CD4-positive, alpha-beta memory T cell (primary cell): ENCODE measurements around the gene BCAN. TPM values are rescaled to one million over a fixed set of nuclear protein-coding genes. Genes with fewer than 3 reads are reported as not detected.

Source experiments
- CTCF ChIA-PET: fragments of 350-600 bp; sonication (Branson Sonifier 250); formaldehyde crosslinking; loops from one replicate; lab custom pipeline; 2021; ENCODE audit warnings: inconsistent platforms; ENCODE audit not compliant: partially characterized antibody; lab: Charles Lee
- POLR2A ChIA-PET: fragments of 350-600 bp; sonication (Branson Sonifier 250); formaldehyde crosslinking; loops from one replicate; lab custom pipeline; 2021; ENCODE audit not compliant: partially characterized antibody; lab: Charles Lee
- DNase-seq, 5 donors: peaks; one replicate each; pipeline versions ENCODE4 v3.0.0 to v3.0.0-alpha.2; 2020 to 2022; ENCODE audit warnings: mixed read lengths in 1 of 5
- H3K27ac ChIP-seq: one replicate; pipeline ENCODE4 v1.7.0; 2013; ENCODE audit warnings: low read depth, low read length
- H3K27me3 ChIP-seq: 2 replicates; pipeline ENCODE4 v1.7.0; 2013; ENCODE audit warnings: mild to moderate bottlenecking, low read length, moderate library complexity; ENCODE audit not compliant: insufficient read depth
- H3K36me3 ChIP-seq: 2 replicates; pipeline ENCODE4 v1.7.0; 2013; ENCODE audit warnings: mild to moderate bottlenecking, low read length, moderate library complexity; ENCODE audit not compliant: insufficient read depth
- H3K4me1 ChIP-seq: 2 replicates; pipeline ENCODE4 v1.7.0; 2013; ENCODE audit warnings: mild to moderate bottlenecking, low read length, moderate library complexity; ENCODE audit not compliant: insufficient read depth
- H3K4me3 ChIP-seq, 2 donors: one replicate each; pipeline ENCODE4 v1.7.0; 2013; ENCODE audit warnings: low read length in 2 of 2, mild to moderate bottlenecking in 1 of 2
- H3K9me3 ChIP-seq, 2 donors: one replicate each; pipeline ENCODE4 v1.7.0; 2013; ENCODE audit warnings: low read length in 2 of 2, control low read depth in 1 of 2; ENCODE audit not compliant: control insufficient read depth in 1 of 2
- H3K27ac Mint-ChIP-seq, 7 donors: one replicate each; pipeline ENCODE4 v1.8.0; 2020 to 2021; ENCODE audit warnings: mixed read lengths in 7 of 7, mild to moderate bottlenecking in 6 of 7, inconsistent platforms in 3 of 7, moderate library complexity in 3 of 7
- H3K27me3 Mint-ChIP-seq, 2 donors: one replicate each; pipeline ENCODE4 v1.8.0; 2020 to 2021; ENCODE audit warnings: mixed read lengths in 2 of 2
- H3K36me3 Mint-ChIP-seq, 2 donors: one replicate each; pipeline ENCODE4 v1.8.0; 2020 to 2021; ENCODE audit warnings: mixed read lengths in 2 of 2, inconsistent platforms in 1 of 2, mild to moderate bottlenecking in 1 of 2
- H3K4me1 Mint-ChIP-seq, 4 donors: one replicate each; pipeline ENCODE4 v1.8.0; 2020 to 2021; ENCODE audit warnings: mixed read lengths in 4 of 4, mild to moderate bottlenecking in 1 of 4
- H3K4me3 Mint-ChIP-seq, 8 donors: one replicate each; pipeline ENCODE4 v1.8.0; 2020 to 2021; ENCODE audit warnings: mixed read lengths in 8 of 8, mild to moderate bottlenecking in 7 of 8, moderate library complexity in 6 of 8, inconsistent platforms in 3 of 8
- H3K9me3 Mint-ChIP-seq, 8 donors: one replicate each; pipeline ENCODE4 v1.8.0; 2020 to 2021; ENCODE audit warnings: mixed read lengths in 8 of 8, mild to moderate bottlenecking in 5 of 8, inconsistent platforms in 3 of 8, moderate library complexity in 1 of 8
- intact Hi-C: fragments of 100-400 bp; cut with micrococcal nuclease; formaldehyde crosslinking; loops from one replicate; pipeline ENCODE4 v1.15.1; 2023
- polyA plus RNA-seq, 2 donors: library from polyadenylated mRNA; unstranded; fragments of 300-500 nt; fragmentation: Illumina TruSeq; gene quantifications; one replicate each; pipeline ENCODE4 v1.2.3, GENCODE V29; 2021
- total RNA-seq, 2 experiments: library from RNA; stranded (reverse); gene quantifications; one replicate each; pipeline ENCODE4 v1.2.3, GENCODE V29; 2021

The BCAN gene
- total and polyA plus RNA-seq, 4 experiments from 2014 or later = not detected

DNA sequence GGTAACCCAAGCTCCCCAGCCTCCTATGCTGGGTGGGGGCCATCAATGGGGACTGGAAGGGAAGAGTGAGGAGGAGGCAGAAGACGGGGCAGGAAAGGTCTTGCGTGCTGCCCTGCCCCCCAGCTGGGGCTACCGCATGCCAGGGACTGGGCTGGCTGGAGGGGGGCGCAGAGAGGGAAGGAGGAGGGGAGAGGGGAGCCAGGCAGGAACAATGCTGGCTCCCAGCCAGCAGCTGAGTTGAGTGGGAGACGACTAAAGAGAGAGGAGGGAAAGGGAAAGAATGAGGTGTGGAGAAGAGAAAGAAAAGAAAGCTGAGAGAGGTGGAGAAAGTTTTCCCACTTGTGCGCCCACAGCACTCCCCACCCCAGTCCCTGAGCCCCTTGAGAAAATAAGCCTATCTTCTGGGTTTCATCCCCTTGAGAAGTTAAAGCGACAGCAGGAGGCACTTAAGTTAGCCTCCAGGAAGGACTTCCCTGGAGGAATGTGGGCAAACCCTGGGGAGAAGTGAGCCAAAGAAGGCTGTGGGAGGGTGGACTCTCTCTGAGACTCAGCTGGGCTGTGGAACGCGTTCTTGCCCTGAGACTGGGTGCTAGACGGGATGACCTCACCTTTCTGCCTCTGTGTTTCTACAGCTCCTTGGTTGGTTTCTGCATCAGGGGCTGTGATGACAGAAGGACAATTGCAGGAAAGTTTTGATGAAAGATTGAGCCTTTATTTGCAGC lies 48.2 kb downstream of the BCAN start:
- Mint-ChIP-seq H3K27me3 (peaks cover 30 to 38% of the 10 kb centered on the region in 2 donors), H3K9me3 (no peaks in the 10 kb centered on the region), H3K4me1 (peaks cover 6 to 19% (median 13%) of the 10 kb centered on the region in 4 donors), H3K4me3 (no peak overlapping the region), H3K36me3 (no peaks in the 10 kb centered on the region), H3K27ac (peak overlapping the region in 2 of 7 donors; percentile 29 to 33)
- no peaks in the 10 kb centered on the region for H3K36me3 ChIP-seq
- intact Hi-C loops = loop anchor here (1.0 kb wide), 5 partner anchors 16 to 238 kb away; partner anchors contain the start of gene NTRK1
- POLR2A ChIA-PET = interaction anchor here (1.0 to 3.4 kb wide), 7 partner anchors 16 to 171 kb away, joined by 3 to 60 read pairs (median 5); partner anchors contain the start of genes CRABP2, ISG20L2, METTL25B and MRPL24
- H3K4me1 ChIP-seq = peaks cover 21% of the 10 kb centered on the region
- no peaks in the 10 kb centered on the region for H3K9me3 ChIP-seq
- DNase-seq = no peak
- no peak overlapping the region for H3K27ac ChIP-seq
- no peak overlapping the region for H3K4me3 ChIP-seq
- CTCF ChIA-PET = interaction anchor here (0.6 to 11.7 kb wide), 35 partner anchors 8 to 304 kb away, joined by 3 to 314 read pairs (median 6); partner anchors contain the start of genes BCAN, CRABP2, HDGF and INSRR
- H3K27me3 ChIP-seq = peaks cover 29% of the 10 kb centered on the region

DNA sequence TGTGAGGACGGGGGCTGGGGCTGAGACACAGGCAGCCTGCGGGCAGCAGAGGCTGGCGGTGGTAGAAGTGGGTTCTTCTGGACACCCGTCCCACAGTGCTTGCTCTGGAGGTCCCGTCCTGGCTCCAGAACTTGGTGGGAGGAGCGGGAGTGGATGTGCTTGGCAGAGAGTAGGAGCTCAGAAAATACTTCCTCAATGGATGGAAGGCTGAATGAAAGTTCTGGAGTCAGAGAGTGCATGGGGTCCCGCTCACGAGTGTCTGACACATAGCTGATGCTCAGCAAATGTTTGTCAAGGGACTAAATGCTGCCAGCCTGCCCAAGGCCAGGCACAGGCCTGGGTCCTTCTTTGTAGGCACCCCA lies 48.7 kb downstream of the BCAN start:
- intact Hi-C loops = no loop called here
- H3K4me3 ChIP-seq = no peak overlapping the region
- peaks cover 28 to 38% of the 10 kb centered on the region in 2 donors for H3K27me3 Mint-ChIP-seq
- H3K4me1 ChIP-seq = peaks cover 21% of the 10 kb centered on the region
- CTCF ChIA-PET = interaction anchor here (1.0 to 11.7 kb wide), 19 partner anchors 8 to 279 kb away, joined by 3 to 314 read pairs (median 11); partner anchors contain the start of genes BCAN, CRABP2, HDGF and INSRR
- peaks cover 6 to 19% (median 13%) of the 10 kb centered on the region in 4 donors for H3K4me1 Mint-ChIP-seq
- no peak for DNase-seq
- no peaks in the 10 kb centered on the region for H3K9me3 Mint-ChIP-seq
- no peaks in the 10 kb centered on the region for H3K9me3 ChIP-seq
- H3K36me3 Mint-ChIP-seq = no peaks in the 10 kb centered on the region
- no peak overlapping the region for H3K27ac ChIP-seq
- peaks cover 29% of the 10 kb centered on the region for H3K27me3 ChIP-seq
- no peak overlapping the region for H3K4me3 Mint-ChIP-seq
- POLR2A ChIA-PET = interaction anchor here (1.1 to 3.4 kb wide), 4 partner anchors 16 to 50 kb away, joined by 3 to 60 read pairs (median 20); partner anchors contain the start of genes CRABP2, ISG20L2, METTL25B and MRPL24
- no peak overlapping the region for H3K27ac Mint-ChIP-seq
- no peaks in the 10 kb centered on the region for H3K36me3 ChIP-seq

DNA sequence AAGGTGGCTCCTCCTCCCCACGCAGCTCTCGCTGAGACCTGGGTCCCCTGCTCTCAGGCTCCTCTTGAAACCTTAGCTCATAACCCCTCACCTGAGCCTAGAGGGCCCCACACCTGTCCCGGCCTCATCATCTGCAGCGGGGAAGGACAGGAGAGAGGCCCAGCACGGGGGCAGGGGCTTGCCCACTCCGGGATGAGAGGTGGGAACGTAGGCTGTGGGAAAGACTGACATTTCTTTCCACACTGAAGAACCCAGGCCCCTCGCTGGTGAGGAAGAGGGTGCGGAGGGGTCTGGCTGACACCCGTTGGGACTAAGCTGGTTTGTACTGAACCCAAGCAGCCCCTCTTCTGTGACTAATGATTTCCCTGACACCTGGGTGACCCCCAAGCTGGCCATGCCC lies 49.3 kb downstream of the BCAN start:
- no peak overlapping the region for H3K27ac Mint-ChIP-seq
- POLR2A ChIA-PET = interaction anchor here (0.9 to 3.4 kb wide), 4 partner anchors 15 to 36 kb away, joined by 3 to 60 read pairs (median 19); partner anchors contain the start of genes CRABP2, ISG20L2 and METTL25B
- H3K27me3 ChIP-seq = peaks cover 29% of the 10 kb centered on the region

DNA sequence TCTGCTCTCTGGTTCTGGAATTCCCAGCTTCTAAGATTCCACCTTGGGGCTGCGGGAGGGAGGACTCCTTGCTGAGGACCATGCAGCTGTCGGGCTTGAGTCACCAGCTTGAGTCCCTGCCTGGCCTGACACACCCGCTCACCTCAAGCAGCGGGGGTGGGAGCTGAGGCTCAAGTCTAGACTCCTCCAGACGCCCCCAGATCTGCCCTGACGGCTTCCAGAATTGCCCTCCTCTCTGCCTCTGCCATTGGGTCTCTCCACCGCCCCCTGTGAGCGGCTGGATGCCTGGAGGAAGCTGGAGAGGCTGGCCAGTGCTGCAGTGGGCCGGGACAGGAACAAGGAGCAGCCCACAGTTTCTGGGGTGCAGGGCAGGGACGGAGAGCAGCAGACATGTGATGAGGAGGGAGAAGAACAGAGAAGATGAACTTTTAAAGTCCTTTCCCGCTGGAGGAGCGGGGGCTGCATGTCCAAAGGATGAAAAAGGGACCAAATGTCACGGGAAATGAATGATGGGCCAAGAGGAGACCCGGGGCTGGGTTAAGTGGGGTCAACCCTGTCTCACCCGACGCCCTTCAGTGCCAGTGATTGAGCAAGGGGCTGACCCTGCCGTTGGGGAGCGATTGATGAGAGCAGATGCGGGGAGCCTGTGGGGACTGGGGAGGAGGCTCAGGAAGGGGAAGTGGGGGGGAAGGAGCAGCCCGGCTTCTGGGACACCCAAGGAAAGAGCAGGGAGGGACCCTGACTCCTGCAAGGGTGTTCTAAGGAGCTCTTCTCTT lies 49.9 kb downstream of the BCAN start:
- peaks cover 29% of the 10 kb centered on the region for H3K27me3 ChIP-seq
- CTCF ChIA-PET = interaction anchor here (1.1 to 11.7 kb wide), 9 partner anchors 9 to 199 kb away, joined by 3 to 314 read pairs (median 44); partner anchors contain the start of genes CRABP2, INSRR, ISG20L2 and METTL25B
- POLR2A ChIA-PET = interaction anchor here (0.9 to 3.4 kb wide), 2 partner anchors 15 to 23 kb away, joined by 3 to 35 read pairs; partner anchors contain the start of gene CRABP2
- H3K4me1 ChIP-seq = peaks cover 21% of the 10 kb centered on the region
- no peaks in the 10 kb centered on the region for H3K36me3 ChIP-seq
- Mint-ChIP-seq H3K27me3 (peaks cover 29 to 43% of the 10 kb centered on the region in 2 donors), H3K36me3 (no peaks in the 10 kb centered on the region), H3K9me3 (no peaks in the 10 kb centered on the region), H3K4me3 (peak overlapping the region in 1 of 8 donors; percentile 11), H3K4me1 (peaks cover 6 to 19% (median 13%) of the 10 kb centered on the region in 4 donors), H3K27ac (peak overlapping the region in 1 of 7 donors; percentile 28)
- DNase-seq = no peak
- H3K9me3 ChIP-seq = no peaks in the 10 kb centered on the region
- intact Hi-C loops = no loop called here
- H3K27ac ChIP-seq = no peak overlapping the region
- no peak overlapping the region for H3K4me3 ChIP-seq

More for the DNA sequence above, 49.3 kb downstream of the BCAN start:
- peaks cover 21% of the 10 kb centered on the region for H3K4me1 ChIP-seq
- H3K36me3 ChIP-seq = no peaks in the 10 kb centered on the region
- Mint-ChIP-seq H3K9me3 (no peaks in the 10 kb centered on the region), H3K4me3 (no peak overlapping the region), H3K4me1 (peaks cover 6 to 19% (median 13%) of the 10 kb centered on the region in 4 donors), H3K36me3 (no peaks in the 10 kb centered on the region), H3K27me3 (peaks cover 27 to 38% of the 10 kb centered on the region in 2 donors)
- intact Hi-C loops = no loop called here
- H3K27ac ChIP-seq = no peak overlapping the region
- H3K9me3 ChIP-seq = no peaks in the 10 kb centered on the region
- no peak overlapping the region for H3K4me3 ChIP-seq
- DNase-seq = no peak
- CTCF ChIA-PET = interaction anchor here (1.1 to 11.7 kb wide), 11 partner anchors 9 to 199 kb away, joined by 3 to 314 read pairs (median 36); partner anchors contain the start of genes BCAN, CRABP2, INSRR and ISG20L2

DNA sequence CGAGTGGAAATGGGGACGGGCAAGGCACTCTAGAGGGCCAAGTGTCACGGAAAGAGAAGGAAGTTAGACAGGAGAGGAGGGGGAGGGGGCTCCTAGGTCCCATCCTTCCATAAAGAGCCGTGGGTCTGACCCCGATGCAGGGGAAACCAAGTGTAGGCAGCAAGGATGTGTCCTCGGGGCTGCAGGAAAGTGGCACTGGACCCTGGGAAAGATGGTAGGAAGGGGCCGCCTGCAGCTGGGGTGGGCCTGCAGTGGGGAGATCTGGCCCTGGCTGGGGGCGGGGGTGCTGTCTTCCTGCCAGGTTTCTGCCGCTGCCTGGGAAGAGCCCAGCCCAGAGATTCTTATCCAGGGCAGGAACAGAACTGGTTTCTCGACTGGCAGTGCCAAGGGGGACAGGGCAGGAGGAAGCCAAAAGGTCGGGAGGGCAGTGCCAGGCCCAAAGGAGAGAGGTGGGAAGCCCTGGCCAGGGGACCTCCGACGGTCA lies 50.6 kb downstream of the BCAN start:
- intact Hi-C loops = no loop called here
- Histone ChIP-seq H3K27ac (no peak overlapping the region), H3K9me3 (no peaks in the 10 kb centered on the region), H3K4me3 (no peak overlapping the region), H3K27me3 (peaks cover 29% of the 10 kb centered on the region), H3K4me1 (peaks cover 21% of the 10 kb centered on the region), H3K36me3 (no peaks in the 10 kb centered on the region)
- CTCF ChIA-PET = interaction anchor here (1.1 to 11.7 kb wide), 5 partner anchors 10 to 35 kb away, joined by 3 to 314 read pairs (median 146); partner anchors contain the start of genes CRABP2, ISG20L2, METTL25B and NES
- H3K27ac Mint-ChIP-seq = peak overlapping the region in 1 of 7 donors; percentile 28
- no peaks in the 10 kb centered on the region for H3K36me3 Mint-ChIP-seq
- no peak for DNase-seq
- peaks cover 6 to 19% (median 13%) of the 10 kb centered on the region in 4 donors for H3K4me1 Mint-ChIP-seq
- no peak overlapping the region for H3K4me3 Mint-ChIP-seq
- POLR2A ChIA-PET = no interaction called here
- peaks cover 32 to 50% of the 10 kb centered on the region in 2 donors for H3K27me3 Mint-ChIP-seq
- no peaks in the 10 kb centered on the region for H3K9me3 Mint-ChIP-seq

- no peaks in the 10 kb centered on the region for H3K36me3 Mint-ChIP-seq
- peaks cover 32 to 53% of the 10 kb centered on the region in 2 donors for H3K27me3 Mint-ChIP-seq
- no peaks in the 10 kb centered on the region for H3K9me3 Mint-ChIP-seq
- ChIA-PET POLR2A (no interaction called here), CTCF (interaction anchor here (1.6 to 11.7 kb wide), 4 partner anchors 10 to 35 kb away, joined by 3 to 314 read pairs (median 166); partner anchors contain the start of genes CRABP2, ISG20L2 and METTL25B)
- no peaks in the 10 kb centered on the region for H3K36me3 ChIP-seq
- no peak overlapping the region for H3K27ac ChIP-seq
- DNase-seq = peak in 4 of 5 donors; percentile 11 to 49 (median 17)
- intact Hi-C loops = no loop called here
- peaks cover 6 to 19% (median 13%) of the 10 kb centered on the region in 4 donors for H3K4me1 Mint-ChIP-seq
- H3K9me3 ChIP-seq = no peaks in the 10 kb centered on the region
- peaks cover 21% of the 10 kb centered on the region for H3K4me1 ChIP-seq
- peak overlapping the region in 2 of 8 donors; percentile 4 to 32 for H3K4me3 Mint-ChIP-seq
- H3K27me3 ChIP-seq = peaks cover 29% of the 10 kb centered on the region
- no peak overlapping the region for H3K4me3 ChIP-seq
- no peak overlapping the region for H3K27ac Mint-ChIP-seq
Measured at GRCh38 chr1:156692925-156693847, 51.3 kb downstream of the BCAN start.
